Natural killer cell treated with Interleukin-12 subunit alpha and Interleukin-12 subunit beta and Interleukin-15 and Interleukin-18, amount 100 ng/mL, for 72 hours (primary cell): ENCODE measurements around the gene DCDC2. TPM values are rescaled to one million over a fixed set of nuclear protein-coding genes. Genes with fewer than 3 reads are reported as not detected.
A peak's percentile ranks its signal among the peaks of the same experiment; 100 is the strongest.

ENCODE experiments used
- ATAC-seq, 2 donors: fragments of 150-1000 bp; cut with Tn5 transposase in 1 of 2; sonication (Bioruptor Pico), chemical (Tn5 transposase) in 1 of 2; 2 replicates each; pipeline ENCODE4 v1.10.0; 2021
- DNase-seq: peaks from one replicate; pipeline ENCODE4 v3.0.0; 2022; ENCODE audit warnings: low spot score
- H3K27ac Mint-ChIP-seq, 2 donors: 1 replicate in 1 of 2; 2 replicates in 1 of 2; pipeline ENCODE4 v1.8.0; 2022; ENCODE audit warnings: mixed read lengths in 2 of 2, mild to moderate bottlenecking in 1 of 2, moderate library complexity in 1 of 2
- H3K27me3 Mint-ChIP-seq, 2 donors: 1 replicate in 1 of 2; 2 replicates in 1 of 2; pipeline ENCODE4 v1.8.0; 2022; ENCODE audit warnings: mixed read lengths in 2 of 2
- H3K36me3 Mint-ChIP-seq: one replicate; pipeline ENCODE4 v1.8.0; 2022; ENCODE audit warnings: mixed read lengths
- H3K4me1 Mint-ChIP-seq, 2 donors: 1 replicate in 1 of 2; 2 replicates in 1 of 2; pipeline ENCODE4 v1.8.0; 2022; ENCODE audit warnings: low read depth in 2 of 2, mixed read lengths in 2 of 2, mild to moderate bottlenecking in 1 of 2
- H3K4me3 Mint-ChIP-seq: one replicate; pipeline ENCODE4 v1.8.0; 2022; ENCODE audit warnings: mixed read lengths
- H3K9me3 Mint-ChIP-seq: 2 replicates; pipeline ENCODE4 v1.8.0; 2022; ENCODE audit warnings: mixed read lengths
- total RNA-seq, 2 donors: library from RNA; stranded (reverse); gene quantifications; one replicate each; pipeline ENCODE4 v1.2.3, GENCODE V29; 2022

Gene DCDC2
- total RNA-seq, 2 donors from 2014 or later, result not detected

- Mint-ChIP-seq H3K9me3 (no peaks in the 10 kb centered on the region), H3K36me3 (no peaks in the 10 kb centered on the region), H3K4me1 (peaks cover 10 to 13% of the 10 kb centered on the region in 2 donors), H3K4me3 (peak overlapping the region; percentile 54), H3K27me3 (peaks cover 29% of the 10 kb centered on the region in 2 donors), H3K27ac (no peak overlapping the region)
- ATAC-seq (no peak), DNase-seq (no peak)
Measured at GRCh38 chr6:24358219-24358821, 461 bp upstream of the DCDC2 start.

- ATAC-seq (no peak), DNase-seq (no peak)
- no peaks in the 10 kb centered on the region for H3K36me3 Mint-ChIP-seq
- H3K9me3 Mint-ChIP-seq, result no peaks in the 10 kb centered on the region
- H3K4me3 Mint-ChIP-seq, result no peak overlapping the region
- peaks cover 22 to 26% of the 10 kb centered on the region in 2 donors for H3K27me3 Mint-ChIP-seq
- H3K4me1 Mint-ChIP-seq, result peaks cover 10 to 13% of the 10 kb centered on the region in 2 donors
- H3K27ac Mint-ChIP-seq, result no peak overlapping the region
Measured at GRCh38 chr6:24356310-24356973, 1.4 kb downstream of the DCDC2 start.

GRCh38 chr6:24355393-24355792, 2.5 kb downstream of the DCDC2 start:
- Mint-ChIP-seq H3K36me3 (no peaks in the 10 kb centered on the region), H3K4me3 (no peak overlapping the region), H3K9me3 (no peaks in the 10 kb centered on the region), H3K27me3 (peaks cover 26 to 27% of the 10 kb centered on the region in 2 donors), H3K27ac (no peak overlapping the region), H3K4me1 (peaks cover 10 to 13% of the 10 kb centered on the region in 2 donors)
- ATAC-seq (no peak), DNase-seq (no peak)

GRCh38 chr6:24353861-24354260, 4.0 kb downstream of the DCDC2 start:
- peaks cover 28 to 35% of the 10 kb centered on the region in 2 donors for H3K27me3 Mint-ChIP-seq
- H3K9me3 Mint-ChIP-seq, result no peaks in the 10 kb centered on the region
- no peak for DNase-seq
- peaks cover 7 to 9% of the 10 kb centered on the region in 2 donors for H3K4me1 Mint-ChIP-seq
- no peak for ATAC-seq
- H3K4me3 Mint-ChIP-seq, result no peak overlapping the region
- no peak overlapping the region for H3K27ac Mint-ChIP-seq
- H3K36me3 Mint-ChIP-seq, result no peaks in the 10 kb centered on the region

- H3K36me3 Mint-ChIP-seq, result no peaks in the 10 kb centered on the region
- H3K27me3 Mint-ChIP-seq, result peaks cover 28 to 41% of the 10 kb centered on the region in 2 donors
- ATAC-seq, result no peak
- H3K27ac Mint-ChIP-seq, result no peak overlapping the region
- H3K4me3 Mint-ChIP-seq, result no peak overlapping the region
- no peak for DNase-seq
- no peaks in the 10 kb centered on the region for H3K9me3 Mint-ChIP-seq
- peaks cover 0 to under 1% of the 10 kb centered on the region in 2 donors for H3K4me1 Mint-ChIP-seq
Measured at GRCh38 chr6:24352434-24352833, 5.4 kb downstream of the DCDC2 start.

- DNase-seq, result no peak
- no peak overlapping the region for H3K4me3 Mint-ChIP-seq
- H3K9me3 Mint-ChIP-seq, result no peaks in the 10 kb centered on the region
- no peaks in the 10 kb centered on the region for H3K36me3 Mint-ChIP-seq
- ATAC-seq, result no peak
- no peaks in the 10 kb centered on the region for H3K4me1 Mint-ChIP-seq
- peaks cover 26 to 43% of the 10 kb centered on the region in 2 donors for H3K27me3 Mint-ChIP-seq
- H3K27ac Mint-ChIP-seq, result no peak overlapping the region
Measured at GRCh38 chr6:24344976-24345375, 12.9 kb downstream of the DCDC2 start.

- H3K4me3 Mint-ChIP-seq, result no peak overlapping the region
- ATAC-seq (no peak), DNase-seq (no peak)
- no peak overlapping the region for H3K27ac Mint-ChIP-seq
- peaks cover 18% of the 10 kb centered on the region for H3K36me3 Mint-ChIP-seq
- H3K9me3 Mint-ChIP-seq, result peaks cover 13% of the 10 kb centered on the region
- peaks cover 19 to 32% of the 10 kb centered on the region in 2 donors for H3K27me3 Mint-ChIP-seq
- H3K4me1 Mint-ChIP-seq, result no peaks in the 10 kb centered on the region
Measured at GRCh38 chr6:24340998-24341938, 16.6 kb downstream of the DCDC2 start.

GRCh38 chr6:24339932-24340331, 17.9 kb downstream of the DCDC2 start:
- Mint-ChIP-seq H3K27me3 (peaks cover 15 to 23% of the 10 kb centered on the region in 2 donors), H3K4me1 (no peaks in the 10 kb centered on the region), H3K36me3 (peaks cover 18% of the 10 kb centered on the region), H3K27ac (no peak overlapping the region), H3K9me3 (peaks cover 13% of the 10 kb centered on the region), H3K4me3 (no peak overlapping the region)
- ATAC-seq (no peak), DNase-seq (no peak)

- ATAC-seq, result no peak
- Mint-ChIP-seq H3K27ac (no peak overlapping the region), H3K27me3 (peaks cover 12 to 21% of the 10 kb centered on the region in 2 donors), H3K4me1 (no peaks in the 10 kb centered on the region), H3K9me3 (peaks cover 12% of the 10 kb centered on the region), H3K36me3 (peaks cover 16% of the 10 kb centered on the region), H3K4me3 (no peak overlapping the region)
- no peak for DNase-seq
Measured at GRCh38 chr6:24334285-24334684, 23.6 kb downstream of the DCDC2 start.

GRCh38 chr6:24332317-24332716, 25.5 kb downstream of the DCDC2 start:
- ATAC-seq, result no peak
- Mint-ChIP-seq H3K9me3 (no peaks in the 10 kb centered on the region), H3K4me1 (no peaks in the 10 kb centered on the region), H3K4me3 (no peak overlapping the region), H3K27ac (no peak overlapping the region), H3K27me3 (peaks cover 0 to 16% of the 10 kb centered on the region in 2 donors), H3K36me3 (no peaks in the 10 kb centered on the region)
- no peak for DNase-seq

GRCh38 chr6:24330137-24330732, 27.6 kb downstream of the DCDC2 start:
- H3K4me3 Mint-ChIP-seq, result no peak overlapping the region
- DNase-seq, result no peak
- no peak for ATAC-seq
- H3K36me3 Mint-ChIP-seq, result no peaks in the 10 kb centered on the region
- no peaks in the 10 kb centered on the region for H3K9me3 Mint-ChIP-seq
- H3K4me1 Mint-ChIP-seq, result no peaks in the 10 kb centered on the region
- no peak overlapping the region for H3K27ac Mint-ChIP-seq
- H3K27me3 Mint-ChIP-seq, result peaks cover 8 to 19% of the 10 kb centered on the region in 2 donors

- DNase-seq, result no peak
- Mint-ChIP-seq H3K27me3 (peaks cover 8 to 23% of the 10 kb centered on the region in 2 donors), H3K4me1 (no peaks in the 10 kb centered on the region), H3K4me3 (no peak overlapping the region), H3K36me3 (no peaks in the 10 kb centered on the region), H3K27ac (no peak overlapping the region), H3K9me3 (no peaks in the 10 kb centered on the region)
- ATAC-seq, result no peak
Measured at GRCh38 chr6:24329451-24329850, 28.4 kb downstream of the DCDC2 start.

GRCh38 chr6:24329022-24329421, 28.8 kb downstream of the DCDC2 start:
- Mint-ChIP-seq H3K27me3 (peaks cover 8 to 23% of the 10 kb centered on the region in 2 donors), H3K4me1 (no peaks in the 10 kb centered on the region), H3K36me3 (no peaks in the 10 kb centered on the region), H3K9me3 (no peaks in the 10 kb centered on the region), H3K27ac (no peak overlapping the region), H3K4me3 (no peak overlapping the region)
- DNase-seq, result no peak
- no peak for ATAC-seq
